ENCODE results near the gene SLC22A7.

Gene SLC22A7

GRCh38 chr6:43261198-43261597 lies 36.9 kb upstream of the SLC22A7 start:
- no peaks in the 10 kb centered on the region for H3K27me3 ChIP-seq (ENCODE audit: insufficient read depth, insufficient read length)
- H3K9me3 ChIP-seq (ENCODE audit: insufficient read depth, low read length): no peaks in the 10 kb centered on the region
- no peaks in the 10 kb centered on the region for H3K36me3 ChIP-seq (ENCODE audit: insufficient read depth, insufficient read length, low read length)
- no peak for TF ChIP-seq SUZ12 (IDR thresholded peaks at IDR 0.05; ENCODE audit: extremely low read depth, insufficient read depth, insufficient read length)
- no peak for TF ChIP-seq ZNF274 (IDR thresholded peaks at IDR 0.05; ENCODE audit: low read depth, low read length)
- TF ChIP-seq YY1 (IDR thresholded peaks at IDR 0.05; ENCODE audit: insufficient read depth, insufficient read length): no peak
- no peak overlapping the region for H3K9ac ChIP-seq (ENCODE audit: insufficient read length, low read depth)
- H3K4me1 ChIP-seq (ENCODE audit: insufficient read depth, insufficient read length): no peaks in the 10 kb centered on the region
- no peak overlapping the region for H3K4me3 ChIP-seq (ENCODE audit: insufficient read length, low read depth)
- DNase-seq (ENCODE audit: low read depth, low spot score): no peak

DNA sequence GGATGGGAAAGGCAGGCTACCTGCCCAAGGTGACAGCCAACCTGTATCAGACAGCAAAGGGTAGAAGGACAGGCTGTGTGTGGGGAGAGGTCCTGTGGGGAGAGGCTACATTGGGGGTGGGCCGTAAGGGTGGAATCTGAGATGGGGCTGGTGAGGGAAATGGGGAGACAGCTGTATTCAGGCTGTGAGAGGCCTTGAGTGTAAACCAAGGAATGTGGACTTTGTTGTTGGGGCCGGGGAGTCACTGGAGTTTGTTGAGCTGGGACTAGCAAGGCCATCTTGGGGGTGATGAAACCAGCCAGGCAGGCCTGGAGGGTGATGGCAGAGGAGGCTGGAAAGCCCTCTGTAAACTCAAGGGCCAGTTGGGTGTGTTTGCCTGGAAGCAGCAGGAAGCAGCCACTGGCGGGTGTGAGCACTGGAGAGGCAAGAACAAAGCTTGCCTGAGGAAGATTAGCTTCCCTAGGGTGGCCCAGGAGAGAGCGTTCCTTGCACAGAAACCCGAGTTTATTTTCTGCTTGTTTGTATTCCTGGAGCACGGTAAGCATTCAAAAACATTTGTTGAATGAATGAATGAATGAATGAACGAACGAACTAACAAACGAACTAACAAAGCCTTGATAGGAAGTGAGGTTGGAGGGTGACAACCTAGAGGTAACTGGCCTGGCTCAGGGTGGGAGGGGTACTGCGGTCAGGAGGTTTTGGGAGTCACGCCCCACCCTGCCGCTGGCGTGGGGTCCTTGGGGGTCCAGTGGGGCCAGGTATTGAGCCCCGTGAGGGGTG lies 35.9 kb upstream of the SLC22A7 start:
- Histone ChIP-seq H3K4me3 (ENCODE audit: insufficient read length, low read depth) (no peak overlapping the region), H3K27me3 (ENCODE audit: insufficient read depth, insufficient read length) (no peaks in the 10 kb centered on the region), H3K9me3 (ENCODE audit: insufficient read depth, low read length) (no peaks in the 10 kb centered on the region), H3K36me3 (ENCODE audit: insufficient read depth, insufficient read length, low read length) (no peaks in the 10 kb centered on the region), H3K4me1 (ENCODE audit: insufficient read depth, insufficient read length) (no peaks in the 10 kb centered on the region), H3K9ac (ENCODE audit: insufficient read length, low read depth) (no peak overlapping the region)
- TF ChIP-seq SUZ12 (IDR thresholded peaks at IDR 0.05; ENCODE audit: extremely low read depth, insufficient read depth, insufficient read length) (no peak), ZNF274 (IDR thresholded peaks at IDR 0.05; ENCODE audit: low read depth, low read length) (no peak), YY1 (IDR thresholded peaks at IDR 0.05; ENCODE audit: insufficient read depth, insufficient read length) (no peak)
- no peak for DNase-seq (ENCODE audit: low read depth, low spot score)

GRCh38 chr6:43262780-43263313 lies 35.2 kb upstream of the SLC22A7 start:
- Histone ChIP-seq H3K4me3 (ENCODE audit: insufficient read length, low read depth) (no peak overlapping the region), H3K9me3 (ENCODE audit: insufficient read depth, low read length) (no peaks in the 10 kb centered on the region), H3K4me1 (ENCODE audit: insufficient read depth, insufficient read length) (no peaks in the 10 kb centered on the region), H3K36me3 (ENCODE audit: insufficient read depth, insufficient read length, low read length) (no peaks in the 10 kb centered on the region), H3K9ac (ENCODE audit: insufficient read length, low read depth) (no peak overlapping the region), H3K27me3 (ENCODE audit: insufficient read depth, insufficient read length) (no peaks in the 10 kb centered on the region)
- TF ChIP-seq SUZ12 (IDR thresholded peaks at IDR 0.05; ENCODE audit: extremely low read depth, insufficient read depth, insufficient read length) (no peak), YY1 (IDR thresholded peaks at IDR 0.05; ENCODE audit: insufficient read depth, insufficient read length) (no peak), ZNF274 (IDR thresholded peaks at IDR 0.05; ENCODE audit: low read depth, low read length) (no peak)
- no peak for DNase-seq (ENCODE audit: low read depth, low spot score)

DNA sequence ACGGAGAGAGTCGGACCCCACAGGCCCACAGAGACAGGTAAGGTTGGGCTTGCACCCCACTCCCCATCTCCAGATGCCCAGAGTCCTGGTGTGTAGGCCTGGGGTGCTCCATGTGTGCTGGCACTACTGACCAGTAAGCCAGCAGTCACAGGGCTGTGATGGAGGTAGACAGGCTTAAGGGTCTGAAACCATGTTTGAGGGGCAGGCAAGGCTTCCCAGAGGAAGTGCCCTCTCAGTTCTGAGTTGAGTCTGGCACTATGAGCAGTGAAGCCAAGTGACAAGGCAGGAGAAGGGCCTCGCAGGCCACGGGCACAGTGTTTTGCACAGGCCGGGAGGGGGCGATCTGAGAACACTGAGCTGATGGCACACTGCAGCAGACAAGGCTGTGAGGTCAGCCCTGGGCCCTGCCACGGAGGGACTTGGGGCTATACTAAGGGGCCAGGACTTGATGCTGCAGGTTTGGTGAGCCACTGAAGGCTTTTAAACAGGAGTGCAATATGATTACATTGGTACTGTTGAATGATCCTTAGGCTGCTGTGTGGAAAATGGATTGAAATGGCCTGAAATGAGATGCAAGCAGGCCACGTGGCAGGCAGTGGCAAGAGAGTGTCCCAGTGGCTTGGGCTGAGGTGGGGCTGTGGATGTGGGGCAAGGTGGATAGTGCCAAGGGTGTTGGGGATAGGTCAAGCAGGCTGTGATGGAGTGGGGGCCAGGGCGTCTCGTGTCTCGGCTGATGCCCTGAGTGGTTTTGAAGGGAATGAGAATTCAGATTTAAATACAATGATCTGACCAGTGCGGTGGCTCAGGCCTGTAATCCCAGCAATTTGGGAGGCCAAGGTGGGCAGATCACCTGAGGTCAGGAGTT lies 34.5 kb upstream of the SLC22A7 start:
- Histone ChIP-seq H3K36me3 (ENCODE audit: insufficient read depth, insufficient read length, low read length) (no peaks in the 10 kb centered on the region), H3K4me3 (ENCODE audit: insufficient read length, low read depth) (no peak overlapping the region), H3K9ac (ENCODE audit: insufficient read length, low read depth) (no peak overlapping the region)

DNA sequence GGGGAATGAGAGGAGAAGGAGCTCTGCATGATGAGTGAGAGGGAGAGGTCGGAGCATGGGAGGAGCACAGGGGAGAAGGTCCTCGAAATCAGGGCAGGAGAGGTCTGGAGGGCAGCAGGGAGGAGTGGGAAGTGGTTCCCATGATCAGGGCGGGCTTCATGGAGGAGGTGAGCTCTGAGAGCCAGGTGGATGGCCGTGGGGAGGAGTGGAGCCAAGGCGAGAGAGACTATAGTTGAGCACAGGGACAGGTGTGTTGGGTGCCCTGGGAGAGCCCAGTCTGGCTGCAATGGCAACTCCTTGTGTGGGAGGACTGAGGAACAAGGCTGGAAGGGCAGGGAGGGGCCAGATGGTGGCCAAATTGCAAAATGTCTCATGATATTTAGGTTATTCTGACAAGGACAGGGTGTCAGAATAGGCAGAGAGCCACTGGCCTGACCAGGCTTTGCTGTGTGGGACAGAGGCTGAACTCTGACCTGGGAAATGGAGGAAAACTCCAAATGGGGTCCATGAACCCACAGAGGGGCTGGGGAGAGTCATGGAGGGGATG lies 33.4 kb upstream of the SLC22A7 start:
- Histone ChIP-seq H3K36me3 (ENCODE audit: insufficient read depth, insufficient read length, low read length) (no peaks in the 10 kb centered on the region), H3K27me3 (ENCODE audit: insufficient read depth, insufficient read length) (no peaks in the 10 kb centered on the region), H3K9me3 (ENCODE audit: insufficient read depth, low read length) (no peaks in the 10 kb centered on the region), H3K9ac (ENCODE audit: insufficient read length, low read depth) (no peak overlapping the region), H3K4me3 (ENCODE audit: insufficient read length, low read depth) (no peak overlapping the region), H3K4me1 (ENCODE audit: insufficient read depth, insufficient read length) (no peaks in the 10 kb centered on the region)
- TF ChIP-seq YY1 (IDR thresholded peaks at IDR 0.05; ENCODE audit: insufficient read depth, insufficient read length): no peak
- TF ChIP-seq ZNF274 (IDR thresholded peaks at IDR 0.05; ENCODE audit: low read depth, low read length): no peak
- no peak for TF ChIP-seq SUZ12 (IDR thresholded peaks at IDR 0.05; ENCODE audit: extremely low read depth, insufficient read depth, insufficient read length)
- no peak for DNase-seq (ENCODE audit: low read depth, low spot score)

More for the DNA sequence above, 34.5 kb upstream of the SLC22A7 start:
- Histone ChIP-seq H3K9me3 (ENCODE audit: insufficient read depth, low read length) (no peaks in the 10 kb centered on the region), H3K27me3 (ENCODE audit: insufficient read depth, insufficient read length) (no peaks in the 10 kb centered on the region), H3K4me1 (ENCODE audit: insufficient read depth, insufficient read length) (no peaks in the 10 kb centered on the region)
- DNase-seq (ENCODE audit: low read depth, low spot score): peak; percentile 60
- no peak for TF ChIP-seq SUZ12 (IDR thresholded peaks at IDR 0.05; ENCODE audit: extremely low read depth, insufficient read depth, insufficient read length)
- no peak for TF ChIP-seq YY1 (IDR thresholded peaks at IDR 0.05; ENCODE audit: insufficient read depth, insufficient read length)
- TF ChIP-seq ZNF274 (IDR thresholded peaks at IDR 0.05; ENCODE audit: low read depth, low read length): no peak

- Histone ChIP-seq H3K27me3 (ENCODE audit: insufficient read depth, insufficient read length) (no peaks in the 10 kb centered on the region), H3K4me1 (ENCODE audit: insufficient read depth, insufficient read length) (peaks cover 6% of the 10 kb centered on the region), H3K9me3 (ENCODE audit: insufficient read depth, low read length) (no peaks in the 10 kb centered on the region), H3K9ac (ENCODE audit: insufficient read length, low read depth) (no peak overlapping the region), H3K36me3 (ENCODE audit: insufficient read depth, insufficient read length, low read length) (no peaks in the 10 kb centered on the region), H3K4me3 (ENCODE audit: insufficient read length, low read depth) (no peak overlapping the region)
- no peak for TF ChIP-seq YY1 (IDR thresholded peaks at IDR 0.05; ENCODE audit: insufficient read depth, insufficient read length)
- TF ChIP-seq SUZ12 (IDR thresholded peaks at IDR 0.05; ENCODE audit: extremely low read depth, insufficient read depth, insufficient read length): no peak
- no peak for TF ChIP-seq ZNF274 (IDR thresholded peaks at IDR 0.05; ENCODE audit: low read depth, low read length)
- no peak for DNase-seq (ENCODE audit: low read depth, low spot score)
Measured at GRCh38 chr6:43265564-43265963, 32.5 kb upstream of the SLC22A7 start.
